ENCODE results near the gene CAPN15. TPM values are rescaled to one million over a fixed set of nuclear protein-coding genes. Genes with fewer than 3 reads are reported as not detected.
"Not testable (repeated sequence)": the region's sequence is repeated elsewhere in the genome, so short reads cannot be mapped to it uniquely, and the experiment has no call there.

CAPN15 gene
- total and polyA plus RNA-seq, 7 experiments from 2014 or later, result 3.2 to 89.8 (median 52.8) TPM

DNA sequence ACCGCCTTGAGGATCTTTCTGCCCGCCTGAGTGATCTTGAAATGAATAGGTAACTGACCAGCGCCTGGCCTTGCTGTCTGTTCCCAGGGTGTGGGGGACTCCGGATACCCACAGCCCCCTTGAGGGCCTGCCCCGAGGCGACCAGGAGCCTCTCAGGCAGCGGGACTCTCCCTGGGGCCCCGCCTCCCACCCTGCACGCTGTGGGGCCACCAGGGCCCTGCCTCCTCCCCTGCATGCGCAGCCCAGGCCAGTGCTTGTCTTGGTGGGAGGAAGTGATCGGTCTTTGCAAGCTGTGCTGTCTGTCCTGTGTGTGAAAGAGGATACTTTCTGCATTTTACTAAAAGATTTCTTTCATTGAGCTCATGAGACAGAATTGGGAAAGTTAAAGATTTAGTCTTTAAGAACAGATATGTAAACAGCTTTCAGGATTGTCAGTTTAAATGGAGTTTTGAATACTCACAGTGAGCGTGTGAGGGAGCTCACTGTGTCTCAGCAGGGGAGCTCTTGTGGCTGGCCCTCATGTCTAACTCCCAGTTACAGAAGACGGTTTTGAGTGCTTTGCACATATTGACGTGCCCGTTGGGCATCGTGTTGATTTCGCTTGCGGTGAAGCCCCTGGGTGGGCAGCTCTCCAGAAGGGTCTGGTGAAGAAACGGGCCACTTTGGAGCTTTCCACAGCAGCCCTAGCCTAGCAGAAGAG is 36.1 kb upstream of the CAPN15 start:
- POLR2A ChIA-PET, result no interaction called here
- ATAC-seq, result no peak
- peaks cover 0 to 7% (median 4%) of the 10 kb centered on the region in 7 donors for H3K4me1 Mint-ChIP-seq
- no peak overlapping the region for H3K27ac Mint-ChIP-seq
- intact Hi-C loops (cut with micrococcal nuclease), result no loop called here
- Histone ChIP-seq H3K27me3 (ENCODE audit: control insufficient read depth in 2 of 2, insufficient read depth in 2 of 2, low read length in 2 of 2) (no peaks in the 10 kb centered on the region), H3K4me3 (ENCODE audit: low read length) (no peak overlapping the region), H3K4me1 (ENCODE audit: control insufficient read depth in 2 of 2, insufficient read depth in 2 of 2, low read length in 2 of 2) (no peaks in the 10 kb centered on the region), H3K36me3 (ENCODE audit: control insufficient read depth in 2 of 3, insufficient read depth in 3 of 3, low read length in 3 of 3) (peaks cover 0 to 32% (median 0%) of the 10 kb centered on the region in 3 experiments), H3K9me3 (ENCODE audit: control insufficient read depth in 2 of 3, low read length in 3 of 3) (no peaks in the 10 kb centered on the region), H3K27ac (ENCODE audit: low read depth, low read length) (no peak overlapping the region)
- H3K36me3 Mint-ChIP-seq, result peaks cover 0 to 24% (median 4%) of the 10 kb centered on the region in 5 donors
- no peak overlapping the region for H3K4me3 Mint-ChIP-seq
- H3K27me3 Mint-ChIP-seq, result no peaks in the 10 kb centered on the region
- CTCF ChIA-PET, result no interaction called here
- no peak for DNase-seq
- no peaks in the 10 kb centered on the region for H3K9me3 Mint-ChIP-seq

DNA sequence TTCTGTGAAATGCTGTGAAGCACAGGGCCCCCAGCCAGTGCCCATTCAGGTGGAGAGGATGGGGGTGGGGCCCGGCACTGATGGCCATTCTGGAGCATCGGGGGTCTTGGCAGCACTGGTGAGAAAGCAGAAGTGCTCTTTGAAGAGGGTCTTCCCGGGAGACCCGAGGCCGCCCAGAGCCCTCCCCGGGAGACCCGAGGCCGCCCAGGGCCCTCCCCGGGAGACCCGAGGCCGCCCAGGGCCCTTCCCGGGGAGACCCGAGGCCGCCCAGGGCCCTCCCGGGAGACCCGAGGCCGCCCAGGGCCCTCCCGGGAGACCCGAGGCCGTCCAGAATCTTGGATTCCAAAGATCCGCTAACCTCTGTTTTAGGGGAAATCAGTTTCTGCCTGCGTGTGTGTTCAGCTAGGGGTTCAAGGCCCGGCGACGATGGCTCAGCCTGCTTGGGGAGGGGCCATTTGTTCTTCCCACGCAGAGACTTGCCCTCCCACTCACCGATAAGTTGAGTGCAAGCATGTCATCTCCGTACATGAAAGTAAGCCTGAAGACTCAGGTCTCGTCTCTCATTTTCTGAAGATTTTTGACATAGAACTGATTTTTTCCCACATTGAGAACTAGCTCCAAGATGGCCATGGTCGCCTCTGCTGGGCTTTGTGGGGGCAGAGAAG is 35.2 kb upstream of the CAPN15 start:
- H3K27ac Mint-ChIP-seq, result no peak overlapping the region
- H3K9me3 Mint-ChIP-seq, result no peaks in the 10 kb centered on the region
- intact Hi-C loops (cut with micrococcal nuclease), result no loop called here

DNA sequence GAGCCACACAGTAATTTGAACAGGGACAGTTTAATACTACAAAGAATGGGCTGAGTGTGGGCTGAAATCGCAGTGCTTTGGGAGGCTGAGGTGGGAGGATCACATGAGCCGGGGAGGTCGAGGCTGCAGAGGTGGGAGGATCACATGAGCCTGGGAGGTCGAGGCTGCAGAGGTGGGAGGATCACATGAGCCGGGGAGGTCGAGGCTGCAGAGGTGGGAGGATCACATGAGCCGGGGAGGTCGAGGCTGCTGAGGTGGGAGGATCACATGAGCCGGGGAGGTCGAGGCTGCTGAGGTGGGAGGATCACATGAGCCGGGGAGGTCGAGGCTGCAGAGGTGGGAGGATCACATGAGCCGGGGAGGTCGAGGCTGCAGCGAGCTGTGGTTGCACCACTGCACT is 32.8 kb upstream of the CAPN15 start:
- peaks cover 0 to 20% (median 0%) of the 10 kb centered on the region in 3 experiments for H3K36me3 ChIP-seq (ENCODE audit: control insufficient read depth in 2 of 3, insufficient read depth in 3 of 3, low read length in 3 of 3)
- H3K9me3 Mint-ChIP-seq; DNase-seq; H3K27ac ChIP-seq (ENCODE audit: low read depth, low read length); H3K27ac Mint-ChIP-seq; H3K36me3 Mint-ChIP-seq; H3K4me3 Mint-ChIP-seq; CTCF ChIA-PET; H3K9me3 ChIP-seq (ENCODE audit: control insufficient read depth in 2 of 3, low read length in 3 of 3); H3K4me1 ChIP-seq (ENCODE audit: control insufficient read depth in 2 of 2, insufficient read depth in 2 of 2, low read length in 2 of 2); POLR2A ChIA-PET; H3K27me3 ChIP-seq (ENCODE audit: control insufficient read depth in 2 of 2, insufficient read depth in 2 of 2, low read length in 2 of 2); H3K4me3 ChIP-seq (ENCODE audit: low read length); ATAC-seq; H3K27me3 Mint-ChIP-seq; H3K4me1 Mint-ChIP-seq: not testable (repeated sequence)
- intact Hi-C loops (cut with micrococcal nuclease), result loop anchor here in 1 of 2 donors (1.0 kb wide), 1 partner anchor 102 kb away; no protein-coding TSS in a partner anchor

More for the DNA sequence above, 35.2 kb upstream of the CAPN15 start:
- peak; percentile 34 for ATAC-seq
- peaks cover 0 to 31% (median 0%) of the 10 kb centered on the region in 3 experiments for H3K36me3 ChIP-seq (ENCODE audit: control insufficient read depth in 2 of 3, insufficient read depth in 3 of 3, low read length in 3 of 3)
- H3K27ac ChIP-seq (ENCODE audit: low read depth, low read length), result no peak overlapping the region
- H3K4me3 Mint-ChIP-seq, result no peak overlapping the region
- ChIA-PET CTCF (no interaction called here), POLR2A (interaction anchor here (0.6 kb wide), 1 partner anchor 859 kb away, joined by 3 read pairs; no protein-coding TSS in a partner anchor)
- H3K27me3 Mint-ChIP-seq, result no peaks in the 10 kb centered on the region
- H3K9me3 ChIP-seq (ENCODE audit: control insufficient read depth in 2 of 3, low read length in 3 of 3), result no peaks in the 10 kb centered on the region
- no peaks in the 10 kb centered on the region for H3K27me3 ChIP-seq (ENCODE audit: control insufficient read depth in 2 of 2, insufficient read depth in 2 of 2, low read length in 2 of 2)
- DNase-seq, result no peak
- H3K4me1 Mint-ChIP-seq, result peaks cover 0 to 7% (median 4%) of the 10 kb centered on the region in 7 donors
- no peaks in the 10 kb centered on the region for H3K4me1 ChIP-seq (ENCODE audit: control insufficient read depth in 2 of 2, insufficient read depth in 2 of 2, low read length in 2 of 2)
- H3K4me3 ChIP-seq (ENCODE audit: low read length), result no peak overlapping the region
- peaks cover 0 to 21% (median 4%) of the 10 kb centered on the region in 5 donors for H3K36me3 Mint-ChIP-seq

DNA sequence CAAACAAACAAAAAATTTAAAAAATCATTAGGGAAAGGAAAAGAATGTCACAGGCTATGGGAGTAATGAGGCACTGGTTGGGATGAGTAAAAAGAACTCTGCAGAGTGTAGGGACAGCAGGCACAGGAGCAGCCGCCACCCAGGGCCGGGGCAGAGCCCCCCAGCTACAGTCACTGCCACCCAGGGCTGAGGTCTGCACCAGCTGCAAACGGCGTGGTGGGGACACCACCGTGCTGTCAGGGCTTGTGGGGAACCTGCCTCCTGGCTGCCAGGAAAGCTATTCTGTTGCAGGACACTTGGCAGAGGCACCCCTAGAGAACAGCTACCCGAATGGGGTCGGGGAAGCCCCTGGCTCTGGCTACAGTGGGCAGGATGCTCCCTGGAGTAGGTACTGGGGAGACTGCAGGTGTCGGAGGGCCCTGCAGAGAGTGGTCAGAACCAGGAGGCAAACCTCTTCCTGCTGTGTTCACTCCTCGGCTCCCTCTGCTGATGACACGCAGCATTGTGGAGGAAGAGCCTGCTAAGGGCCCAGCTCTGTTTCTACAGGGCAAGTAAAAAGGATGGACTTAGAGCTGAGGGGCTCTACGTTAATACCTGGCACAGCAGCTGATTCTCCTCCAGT is 32.3 kb upstream of the CAPN15 start:
- Mint-ChIP-seq H3K4me3 (no peak overlapping the region), H3K36me3 (peaks cover 0 to 7% (median 0%) of the 10 kb centered on the region in 5 donors), H3K4me1 (peaks cover 0 to 5% (median 0%) of the 10 kb centered on the region in 7 donors), H3K9me3 (no peaks in the 10 kb centered on the region), H3K27ac (peak overlapping the region in 1 of 9 donors; percentile 67), H3K27me3 (no peaks in the 10 kb centered on the region)
- Histone ChIP-seq H3K9me3 (ENCODE audit: control insufficient read depth in 2 of 3, low read length in 3 of 3) (no peaks in the 10 kb centered on the region), H3K36me3 (ENCODE audit: control insufficient read depth in 2 of 3, insufficient read depth in 3 of 3, low read length in 3 of 3) (peaks cover 0 to 15% (median 0%) of the 10 kb centered on the region in 3 experiments), H3K4me1 (ENCODE audit: control insufficient read depth in 2 of 2, insufficient read depth in 2 of 2, low read length in 2 of 2) (no peaks in the 10 kb centered on the region), H3K27ac (ENCODE audit: low read depth, low read length) (no peak overlapping the region), H3K4me3 (ENCODE audit: low read length) (no peak overlapping the region), H3K27me3 (ENCODE audit: control insufficient read depth in 2 of 2, insufficient read depth in 2 of 2, low read length in 2 of 2) (no peaks in the 10 kb centered on the region)
- POLR2A ChIA-PET, result interaction anchor here (0.5 kb wide), 1 partner anchor 78 kb away, joined by 4 read pairs; no protein-coding TSS in a partner anchor
- intact Hi-C loops (cut with micrococcal nuclease), result loop anchor here in 1 of 2 donors (1.0 kb wide), 1 partner anchor 103 kb away; no protein-coding TSS in a partner anchor
- ATAC-seq (no peak), DNase-seq (peak in 3 of 9 donors; percentile 7 to 20 (median 16))
- CTCF ChIA-PET, result no interaction called here

DNA sequence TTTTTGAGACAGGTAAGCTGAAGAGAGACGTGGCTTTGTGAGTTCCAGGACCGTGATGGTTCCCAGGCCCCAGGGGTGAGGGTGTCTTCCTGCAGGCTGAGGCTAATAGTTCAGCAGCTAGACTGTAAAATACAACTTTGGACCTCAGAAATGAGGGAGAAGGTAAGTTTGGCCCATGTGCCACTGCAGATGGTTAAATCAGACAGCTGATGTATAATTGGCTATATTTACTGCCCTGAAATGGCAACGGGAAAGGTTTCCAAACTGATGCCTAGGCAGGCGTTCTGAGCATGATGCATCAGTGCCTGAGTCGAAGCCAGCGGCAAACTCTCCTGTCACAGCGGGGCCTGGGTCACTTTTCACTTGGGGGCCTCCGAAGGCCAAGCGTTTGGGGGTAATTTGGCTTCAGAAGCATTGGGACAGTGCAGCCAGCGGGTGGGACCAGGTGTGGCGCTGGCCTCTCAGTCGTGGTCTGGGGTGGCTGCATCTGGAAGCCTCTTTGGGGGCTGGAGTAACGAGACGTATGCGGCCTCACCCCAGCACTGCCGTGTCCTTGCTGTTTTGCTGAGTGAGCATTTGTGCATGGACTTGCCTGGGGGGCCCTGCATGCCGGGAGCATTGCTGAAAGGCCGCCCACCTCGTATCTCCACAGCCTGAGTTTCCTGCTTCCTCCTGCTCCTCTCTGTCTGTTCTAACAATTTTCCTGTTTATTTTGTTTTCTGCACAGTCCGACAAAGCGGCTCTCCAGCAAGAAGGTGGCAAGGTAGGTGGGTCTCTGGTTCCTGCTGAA is 31.2 kb upstream of the CAPN15 start:
- Mint-ChIP-seq H3K4me3 (no peak overlapping the region), H3K27ac (no peak overlapping the region), H3K9me3 (no peaks in the 10 kb centered on the region), H3K27me3 (no peaks in the 10 kb centered on the region), H3K4me1 (peaks cover 0 to 5% (median 0%) of the 10 kb centered on the region in 7 donors), H3K36me3 (peaks cover 0 to 3% (median 0%) of the 10 kb centered on the region in 5 donors)
- Histone ChIP-seq H3K4me1 (ENCODE audit: control insufficient read depth in 2 of 2, insufficient read depth in 2 of 2, low read length in 2 of 2) (no peaks in the 10 kb centered on the region), H3K27ac (ENCODE audit: low read depth, low read length) (no peak overlapping the region), H3K27me3 (ENCODE audit: control insufficient read depth in 2 of 2, insufficient read depth in 2 of 2, low read length in 2 of 2) (no peaks in the 10 kb centered on the region), H3K4me3 (ENCODE audit: low read length) (no peak overlapping the region), H3K9me3 (ENCODE audit: control insufficient read depth in 2 of 3, low read length in 3 of 3) (no peaks in the 10 kb centered on the region), H3K36me3 (ENCODE audit: control insufficient read depth in 2 of 3, insufficient read depth in 3 of 3, low read length in 3 of 3) (peaks cover 0 to 4% (median 0%) of the 10 kb centered on the region in 3 experiments)
- ChIA-PET POLR2A (no interaction called here), CTCF (no interaction called here)
- ATAC-seq (no peak), DNase-seq (no peak)
- intact Hi-C loops (cut with micrococcal nuclease), result no loop called here

DNA sequence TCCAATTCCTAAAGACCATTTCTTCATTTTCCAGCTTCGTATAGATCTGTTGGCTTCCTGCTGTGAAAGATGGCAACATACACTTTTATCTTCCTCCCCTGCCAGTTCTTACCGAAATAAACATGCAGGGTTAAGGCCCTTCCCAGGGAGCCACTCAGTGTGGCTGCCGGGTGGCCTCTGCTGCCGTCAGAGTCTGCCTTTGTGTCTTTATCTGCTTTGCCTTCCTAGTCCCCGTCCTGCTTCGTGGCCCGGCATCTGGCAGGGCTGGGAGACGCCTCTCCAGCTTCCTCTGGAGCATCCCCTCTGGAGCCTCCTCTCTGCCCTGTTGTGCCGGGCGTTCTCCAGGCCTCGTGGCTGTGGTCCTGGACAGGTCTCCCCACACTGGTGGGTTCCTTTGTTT is 30.3 kb upstream of the CAPN15 start:
- Mint-ChIP-seq H3K9me3 (no peaks in the 10 kb centered on the region), H3K4me1 (peaks cover 0 to 5% (median 0%) of the 10 kb centered on the region in 7 donors), H3K4me3 (no peak overlapping the region), H3K27me3 (no peaks in the 10 kb centered on the region), H3K36me3 (peaks cover 0 to 3% (median 0%) of the 10 kb centered on the region in 5 donors), H3K27ac (peak overlapping the region in 1 of 9 donors; percentile 77)
- no peak for ATAC-seq
- H3K4me1 ChIP-seq (ENCODE audit: control insufficient read depth in 2 of 2, insufficient read depth in 2 of 2, low read length in 2 of 2), result no peaks in the 10 kb centered on the region
- no peak overlapping the region for H3K27ac ChIP-seq (ENCODE audit: low read depth, low read length)
- no peak overlapping the region for H3K4me3 ChIP-seq (ENCODE audit: low read length)
- peaks cover 0 to 3% (median 0%) of the 10 kb centered on the region in 3 experiments for H3K36me3 ChIP-seq (ENCODE audit: control insufficient read depth in 2 of 3, insufficient read depth in 3 of 3, low read length in 3 of 3)
- CTCF ChIA-PET, result interaction anchor here (0.7 kb wide), 1 partner anchor 1839 kb away, joined by 5 read pairs; no protein-coding TSS in a partner anchor
- no peaks in the 10 kb centered on the region for H3K9me3 ChIP-seq (ENCODE audit: control insufficient read depth in 2 of 3, low read length in 3 of 3)
- DNase-seq, result no peak
- POLR2A ChIA-PET, result interaction anchor here (0.5 kb wide), 1 partner anchor 1413 kb away, joined by 3 read pairs; no protein-coding TSS in a partner anchor
- intact Hi-C loops (cut with micrococcal nuclease), result no loop called here
- H3K27me3 ChIP-seq (ENCODE audit: control insufficient read depth in 2 of 2, insufficient read depth in 2 of 2, low read length in 2 of 2), result no peaks in the 10 kb centered on the region

All from naive thymus-derived CD4-positive, alpha-beta T cell (primary cell).